GM12878 (cell line): ENCODE data around the gene DEFB119. TPM values are rescaled to one million over a fixed set of nuclear protein-coding genes. Genes with fewer than 3 reads are reported as not detected.

Experiments
- ATAC-seq: fragments of 200-7000 bp; cut with Tn5 transposase; 3 replicates; pipeline ENCODE4 v1.9.1; 2020; ENCODE audit warnings: mild to moderate bottlenecking, moderate library complexity
- BruUV-seq: library from RNA; stranded (reverse); fragments of 400-500 nt; replicated peaks from 2 replicates; lab custom pipeline; 2021; lab: Mats Ljungman, UMichigan
- CTCF ChIA-PET: fragments of 300-600 bp; sonication (Branson Sonifier 250); formaldehyde crosslinking; extraction: SDS; loops from one replicate; lab custom pipeline; 2021; ENCODE audit warnings: inconsistent platforms; lab: Yijun Ruan, JAX
- POLR2A ChIA-PET: fragments of 350-600 bp; formaldehyde crosslinking; extraction: SDS; loops from one replicate; lab custom pipeline; 2021; ENCODE audit warnings: inconsistent platforms; lab: Charles Lee
- RAD21 ChIA-PET: fragments of 300-600 bp; sonication (Branson Sonifier 250); formaldehyde crosslinking; loops from one replicate; lab custom pipeline; 2023; ENCODE audit warnings: antibody characterized with exemption; ENCODE audit not compliant: unreplicated experiment; lab: Charles Lee
- SMC1A ChIA-PET: fragments of 300-600 bp; sonication (Branson Sonifier 250); formaldehyde crosslinking; loops from one replicate; lab custom pipeline; 2023; ENCODE audit not compliant: unreplicated experiment, uncharacterized antibody; lab: Charles Lee
- DNase-seq: peaks from one replicate; pipeline ENCODE4 v3.0.0-alpha.2; 2011; ENCODE audit warnings: low read depth, low spot score
- FAIRE-seq: peaks from 3 replicates; lab custom pipeline; 2011; peaks lifted over from hg19 to GRCh38; lab: Jason Lieb, UNC
- H2AFZ ChIP-seq: 2 replicates; pipeline ENCODE4 v1.6.0; 2011; ENCODE audit warnings: low read depth, low read length, control low read depth; ENCODE audit not compliant: control insufficient read depth
- H3K27ac ChIP-seq: 2 replicates; pipeline ENCODE4 v1.5.1; 2011; ENCODE audit warnings: control low read depth; ENCODE audit not compliant: control insufficient read depth, insufficient read depth
- H3K27me3 ChIP-seq, 2 experiments: replicated peaks in 1 of 2; 2 replicates each; pipeline versions ENCODE4 v1.6.0 to v1.6.1; 2011; ENCODE audit warnings: low read length in 1 of 2; ENCODE audit not compliant: control insufficient read depth in 2 of 2, insufficient read depth in 2 of 2
- H3K36me3 ChIP-seq, 2 experiments: 2 replicates each; pipeline ENCODE4 v1.5.1; 2011; ENCODE audit warnings: low read length in 1 of 2; ENCODE audit not compliant: control insufficient read depth in 2 of 2, insufficient read depth in 2 of 2
- H3K4me1 ChIP-seq: 2 replicates; pipeline ENCODE4 v1.6.1; 2011; ENCODE audit warnings: mild to moderate bottlenecking, low read length, moderate library complexity, mixed read lengths; ENCODE audit not compliant: control insufficient read depth, insufficient read depth
- H3K4me2 ChIP-seq: 2 replicates; pipeline ENCODE4 v1.6.0; 2011; ENCODE audit warnings: control low read depth; ENCODE audit not compliant: control insufficient read depth, insufficient read depth
- H3K4me3 ChIP-seq: fragments of 200-600 bp; sonication (generic); 2 replicates; pipeline ENCODE4 v1.5.1; 2016
- H3K79me2 ChIP-seq: 2 replicates; pipeline ENCODE4 v1.6.0; 2011; ENCODE audit warnings: low read length; ENCODE audit not compliant: control insufficient read depth, insufficient read depth
- H3K9ac ChIP-seq: 2 replicates; pipeline ENCODE4 v1.8.0; 2011; ENCODE audit warnings: low read length, control low read depth, mixed read lengths; ENCODE audit not compliant: control insufficient read depth, insufficient read depth
- H3K9me3 ChIP-seq: replicated peaks from 3 replicates; pipeline ENCODE4 v1.5.1; 2011; ENCODE audit warnings: mild to moderate bottlenecking, low read length; ENCODE audit not compliant: control insufficient read depth, insufficient read depth
- H4K20me1 ChIP-seq: 2 replicates; pipeline ENCODE4 v1.6.0; 2011; ENCODE audit not compliant: control insufficient read depth, insufficient read depth
- BCLAF1 ChIP-seq: fragments of 450-650 bp; IDR thresholded peaks from 2 replicates; pipeline ENCODE4 v1.6.1; 2017; ENCODE audit warnings: antibody characterized with exemption, mild to moderate bottlenecking, moderate library complexity
- CREM ChIP-seq: IDR thresholded peaks from 2 replicates; pipeline ENCODE4 v1.6.1; 2014; ENCODE audit warnings: antibody characterized with exemption, low read depth
- EP300 ChIP-seq, 2 experiments: fragments of 150-350 bp in 1 of 2; IDR thresholded peaks; 2 replicates each; pipeline ENCODE4 v1.6.1; 2011 to 2012; ENCODE audit warnings: low read depth in 2 of 2, low read length in 2 of 2, borderline replicate concordance in 1 of 2, improper control_type of control experiment in 1 of 2, inconsistent platforms in 1 of 2; ENCODE audit not compliant: control insufficient read depth in 1 of 2
- FOS ChIP-seq: IDR thresholded peaks from 3 replicates; pipeline ENCODE4 v1.6.1; 2011; ENCODE audit warnings: borderline replicate concordance; ENCODE audit not compliant: insufficient read length; ENCODE audit errors: extremely low read depth
- PBX3 ChIP-seq: IDR thresholded peaks from 2 replicates; pipeline ENCODE4 v1.6.1; 2011; ENCODE audit warnings: mild to moderate bottlenecking, low read depth, low read length, moderate library complexity; ENCODE audit not compliant: insufficient replicate concordance
- PRDM15 ChIP-seq: fragments of 450-650 bp; formaldehyde crosslinking; IDR thresholded peaks from 2 replicates; pipeline ENCODE4 v1.4.0; 2020; ENCODE audit warnings: mild to moderate bottlenecking, moderate library complexity
- SRF ChIP-seq, 2 experiments: IDR thresholded peaks; 2 replicates each; pipeline ENCODE4 v1.6.1; 2011; ENCODE audit warnings: low read depth in 2 of 2, low read length in 2 of 2, mild to moderate bottlenecking in 1 of 2, moderate library complexity in 1 of 2
- TAF1 ChIP-seq: IDR thresholded peaks from 2 replicates; pipeline ENCODE4 v1.6.1; 2011; ENCODE audit warnings: mild to moderate bottlenecking, low read depth, low read length, borderline replicate concordance
- ZNF217 ChIP-seq: fragments of 450-650 bp; IDR thresholded peaks from 2 replicates; pipeline ENCODE4 v1.6.1; 2017; ENCODE audit warnings: antibody characterized with exemption, mild to moderate bottlenecking
- WGBS: methylation state at CpG from one replicate; pipeline ENCODE4 v1.1.6; 2016; ENCODE audit warnings: low lambda C conversion rate; ENCODE audit not compliant: insufficient replicate concordance, insufficient coverage; ENCODE audit errors: missing lambda C conversion rate; 5-methylcytosine and 5-hydroxymethylcytosine counted together
- in situ Hi-C: fragments of 300-500 bp; cut with MboI; formaldehyde crosslinking; loops from 9 replicates; pipeline ENCODE4 v1.14.3; 2018; ENCODE audit warnings: mixed read lengths
- intact Hi-C: fragments of 100-400 bp; cut with micrococcal nuclease; formaldehyde crosslinking; loops from one replicate; pipeline ENCODE4 v1.14.2; 2022; ENCODE audit not compliant: unreplicated experiment
- polyA plus RNA-seq, 11 experiments: library from polyadenylated mRNA; depleted of rRNA in 4 of 11; unstranded in 6 of 11; stranded (reverse) in 5 of 11; fragments of >200 nt; fragmentation: Nextera tagmentation in 4 of 11; fragmentation: Illumina TruSeq in 1 of 11; extraction: Ambion mirVana in 4 of 11; extraction: Trizol in 1 of 11; gene quantifications; 1 replicate in 1 of 11; 2 replicates in 10 of 11; pipeline versions ENCODE4 v1.2.1 to v1.2.3, GENCODE V29; 2011 to 2016; ENCODE audit warnings: inconsistent platforms in 2 of 11, missing spikeins in 2 of 11, low read depth in 1 of 11
- total RNA-seq, 4 experiments: library from RNA; depleted of rRNA in 3 of 4; stranded (reverse); fragments of >200 nt in 3 of 4; fragmentation: Illumina TruSeq in 1 of 4; extraction: Trizol in 1 of 4; gene quantifications; 2 replicates each; pipeline versions ENCODE4 v1.2.1 to v1.2.3, GENCODE V29; 2013 to 2021
- TF ChIP-seq, protein P1 (sequence below): fragments of 450-650 bp; IDR thresholded peaks from 2 replicates; pipeline ENCODE4 v1.6.1; 2017; ENCODE audit warnings: mild to moderate bottlenecking, moderate library complexity

DEFB119 gene
- total and polyA plus RNA-seq, 10 of the 15 experiments (the other 5 are each of a cell fraction or from before 2014, with no cell fraction given): not detected

GRCh38 chr20:31414381-31414780, 24.0 kb upstream of the DEFB119 start (continued):
- TF ChIP-seq PRDM15 (CRISPR knock-in tag): no peak
- TF ChIP-seq CREM: no peak
- no peak for TF ChIP-seq TAF1
- TF ChIP-seq, all 136 proteins: peak for 0

- RAD21 ChIA-PET: no interaction called here
- no TSS peak for BruUV-seq
- in situ Hi-C loops: loop anchor here (5.0 kb wide), 1 partner anchor 52 kb away; no protein-coding TSS in a partner anchor
- Histone ChIP-seq H3K9me3 (no peaks in the 10 kb centered on the region), H2AFZ (no peak overlapping the region), H3K27me3 (no peaks in the 10 kb centered on the region), H3K9ac (no peak overlapping the region), H3K36me3 (no peaks in the 10 kb centered on the region), H3K4me1 (no peaks in the 10 kb centered on the region), H3K4me3 (no peak overlapping the region), H4K20me1 (no peaks in the 10 kb centered on the region), H3K4me2 (no peak overlapping the region), H3K79me2 (no peaks in the 10 kb centered on the region), H3K27ac (no peak overlapping the region)
- ATAC-seq (no peak), FAIRE-seq (no peak), DNase-seq (no peak)
- SMC1A ChIA-PET: no interaction called here
- 0% methylated on average over 1 of the region's 1 CpG for WGBS
- CTCF ChIA-PET: no interaction called here
- intact Hi-C loops: no loop called here
- POLR2A ChIA-PET: no interaction called here
- TF ChIP-seq EP300 (IDR thresholded peaks at IDR 0.05; ENCODE audit: borderline replicate concordance in 1 of 2, control insufficient read depth in 1 of 2, low read depth in 2 of 2, low read length in 2 of 2) (no peak), FOS (no peak), ZNF217 (no peak), PBX3 (no peak), BCLAF1 (no peak), SRF (IDR thresholded peaks at IDR 0.05; ENCODE audit: low read depth in 2 of 2, low read length in 2 of 2) (no peak)
- TF ChIP-seq, protein P1, sequence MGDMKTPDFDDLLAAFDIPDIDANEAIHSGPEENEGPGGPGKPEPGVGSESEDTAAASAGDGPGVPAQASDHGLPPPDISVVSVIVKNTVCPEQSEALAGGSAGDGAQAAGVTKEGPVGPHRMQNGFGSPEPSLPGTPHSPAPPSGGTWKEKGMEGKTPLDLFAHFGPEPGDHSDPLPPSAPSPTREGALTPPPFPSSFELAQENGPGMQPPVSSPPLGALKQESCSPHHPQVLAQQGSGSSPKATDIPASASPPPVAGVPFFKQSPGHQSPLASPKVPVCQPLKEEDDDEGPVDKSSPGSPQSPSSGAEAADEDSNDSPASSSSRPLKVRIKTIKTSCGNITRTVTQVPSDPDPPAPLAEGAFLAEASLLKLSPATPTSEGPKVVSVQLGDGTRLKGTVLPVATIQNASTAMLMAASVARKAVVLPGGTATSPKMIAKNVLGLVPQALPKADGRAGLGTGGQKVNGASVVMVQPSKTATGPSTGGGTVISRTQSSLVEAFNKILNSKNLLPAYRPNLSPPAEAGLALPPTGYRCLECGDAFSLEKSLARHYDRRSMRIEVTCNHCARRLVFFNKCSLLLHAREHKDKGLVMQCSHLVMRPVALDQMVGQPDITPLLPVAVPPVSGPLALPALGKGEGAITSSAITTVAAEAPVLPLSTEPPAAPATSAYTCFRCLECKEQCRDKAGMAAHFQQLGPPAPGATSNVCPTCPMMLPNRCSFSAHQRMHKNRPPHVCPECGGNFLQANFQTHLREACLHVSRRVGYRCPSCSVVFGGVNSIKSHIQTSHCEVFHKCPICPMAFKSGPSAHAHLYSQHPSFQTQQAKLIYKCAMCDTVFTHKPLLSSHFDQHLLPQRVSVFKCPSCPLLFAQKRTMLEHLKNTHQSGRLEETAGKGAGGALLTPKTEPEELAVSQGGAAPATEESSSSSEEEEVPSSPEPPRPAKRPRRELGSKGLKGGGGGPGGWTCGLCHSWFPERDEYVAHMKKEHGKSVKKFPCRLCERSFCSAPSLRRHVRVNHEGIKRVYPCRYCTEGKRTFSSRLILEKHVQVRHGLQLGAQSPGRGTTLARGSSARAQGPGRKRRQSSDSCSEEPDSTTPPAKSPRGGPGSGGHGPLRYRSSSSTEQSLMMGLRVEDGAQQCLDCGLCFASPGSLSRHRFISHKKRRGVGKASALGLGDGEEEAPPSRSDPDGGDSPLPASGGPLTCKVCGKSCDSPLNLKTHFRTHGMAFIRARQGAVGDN: no peak
These were observed 19.6 kb upstream of the DEFB119 start for GRCh38 chr20:31410011-31410410.
